Aorta (tissue), 5 donors: ENCODE data around the gene CERKL. TPM values are rescaled to one million over a fixed set of nuclear protein-coding genes. Genes with fewer than 3 reads are reported as not detected.

Experiments used
- ATAC-seq: fragments of 200-7000 bp; cut with Tn5 transposase; one replicate; pipeline ENCODE4 v1.9.1; 2022; ENCODE audit warnings: moderate library complexity; ENCODE audit not compliant: low FRiP score
- DNase-seq, 2 donors: peaks; one replicate each; pipeline ENCODE4 v3.0.0-alpha.2; 2020
- H3K27ac ChIP-seq, 2 donors: one replicate each; pipeline ENCODE4 v1.5.1; 2013; ENCODE audit warnings: low read length in 2 of 2, mild to moderate bottlenecking in 2 of 2, moderate library complexity in 2 of 2, control low read depth in 1 of 2, inconsistent platforms in 1 of 2, low read depth in 1 of 2
- H3K27me3 ChIP-seq, 2 donors: one replicate each; pipeline ENCODE4 v1.6.1; 2013; ENCODE audit warnings: control low read depth in 1 of 2, low read length in 1 of 2, mild to moderate bottlenecking in 1 of 2, moderate library complexity in 1 of 2; ENCODE audit not compliant: insufficient read depth in 2 of 2, control insufficient read depth in 1 of 2
- H3K36me3 ChIP-seq, 2 donors: one replicate each; pipeline ENCODE4 v1.6.1; 2013; ENCODE audit warnings: control low read depth in 1 of 2, low read length in 1 of 2, mild to moderate bottlenecking in 1 of 2; ENCODE audit not compliant: insufficient read depth in 2 of 2, control insufficient read depth in 1 of 2
- H3K4me1 ChIP-seq, 2 donors: one replicate each; pipeline ENCODE4 v1.6.1; 2013; ENCODE audit warnings: low read length in 2 of 2, control low read depth in 1 of 2, mild to moderate bottlenecking in 1 of 2, moderate library complexity in 1 of 2; ENCODE audit not compliant: insufficient read depth in 2 of 2, control insufficient read depth in 1 of 2
- H3K4me3 ChIP-seq, 2 donors: one replicate each; pipeline ENCODE4 v1.5.1; 2013; ENCODE audit warnings: low read length in 2 of 2, control low read depth in 1 of 2, mild to moderate bottlenecking in 1 of 2
- H3K9me3 ChIP-seq: one replicate; pipeline ENCODE4 v1.6.1; 2013; ENCODE audit warnings: mild to moderate bottlenecking, low read length; ENCODE audit not compliant: control insufficient read depth
- WGBS, 2 donors: extraction: QIAGEN DNeasy Blood & Tissue Kit; methylation state at CpG; one replicate each; pipeline ENCODE4 v1.1.7; 2013; 5-methylcytosine and 5-hydroxymethylcytosine counted together
- intact Hi-C, 2 donors: fragments of 100-400 bp; cut with DNase I; formaldehyde crosslinking; loops; one replicate each; pipeline versions ENCODE4 v1.14.2 to v1.15.0; 2022
- polyA plus RNA-seq, 2 donors: library from polyadenylated mRNA; stranded (reverse); fragments of 200-250 nt; gene quantifications; one replicate each; pipeline ENCODE4 v1.2.3, GENCODE V29; 2013
- total RNA-seq, 2 donors: library from RNA; stranded (reverse); fragmentation: NEBNext Ultra II Directional; extraction: Animal tissue kit (Norgen Biotek cat#: 25700); gene quantifications; one replicate each; pipeline ENCODE4 v1.2.1, GENCODE V29; 2021
- donor health status: healthy with polysubstance abuse.
- donor health status: Bipolar disorder and iron deficiency.
- donor health status: DM: no; HTN: no; CAD: no.
- donor health status: DM: no; HTN: no; CAD: no.
- donor health status: DM: yes; HTN: yes; CAD: no.

Gene CERKL
- total and polyA plus RNA-seq, 4 donors = 0.13 to 0.38 TPM; not detected in 2

DNA sequence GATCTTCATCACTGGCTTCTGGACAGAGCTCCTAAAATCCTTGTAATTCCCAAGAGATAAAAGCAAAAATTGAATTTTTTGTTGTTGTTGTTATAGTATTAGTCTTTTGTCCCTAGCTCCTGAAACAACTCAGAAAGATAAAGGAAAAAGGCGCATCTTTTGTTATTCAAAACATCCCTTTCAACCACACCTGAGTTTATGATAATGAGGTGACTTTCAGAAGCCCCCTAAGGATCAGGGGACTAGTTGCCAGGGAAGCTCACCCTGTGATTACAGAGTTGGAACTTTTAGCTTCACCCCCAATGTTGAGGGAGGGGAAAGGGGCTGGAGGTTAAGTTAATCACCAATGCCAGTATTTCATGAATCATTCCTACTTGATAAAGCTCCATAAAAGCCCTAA lies 10.3 kb upstream of the CERKL start:
- Histone ChIP-seq H3K27me3 (peaks cover 0 to 1% of the 10 kb centered on the region in 2 donors), H3K36me3 (no peaks in the 10 kb centered on the region), H3K4me1 (no peaks in the 10 kb centered on the region), H3K27ac (no peak overlapping the region), H3K9me3 (peaks cover 5% of the 10 kb centered on the region), H3K4me3 (no peak overlapping the region)
- intact Hi-C loops = no loop called here
- ATAC-seq (no peak), DNase-seq (no peak)
- 49 to 73% methylated on average over 1 of the region's 1 CpG for WGBS, 2 donors

DNA sequence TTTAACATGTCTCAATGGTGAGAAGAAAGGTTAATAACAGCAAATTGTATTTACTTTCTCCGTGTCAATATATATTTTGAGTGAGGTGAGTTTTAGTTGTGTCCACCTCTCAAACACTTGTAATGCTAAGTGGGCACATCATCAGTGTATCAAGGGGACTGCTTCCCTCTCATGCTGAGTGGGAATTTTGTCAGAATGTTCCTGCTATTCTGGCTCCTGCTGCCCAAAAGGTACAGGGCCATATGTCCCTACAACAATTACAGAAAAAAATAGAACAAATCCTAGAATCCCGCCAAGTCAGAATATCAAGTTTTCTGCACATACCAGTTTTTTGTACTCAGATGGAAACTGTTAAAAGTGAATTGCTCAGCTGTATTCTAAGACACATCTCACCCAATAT lies 5.4 kb upstream of the CERKL start:
- 87 to 88% methylated on average over 2 of the region's 2 CpGs for WGBS, 2 donors

DNA sequence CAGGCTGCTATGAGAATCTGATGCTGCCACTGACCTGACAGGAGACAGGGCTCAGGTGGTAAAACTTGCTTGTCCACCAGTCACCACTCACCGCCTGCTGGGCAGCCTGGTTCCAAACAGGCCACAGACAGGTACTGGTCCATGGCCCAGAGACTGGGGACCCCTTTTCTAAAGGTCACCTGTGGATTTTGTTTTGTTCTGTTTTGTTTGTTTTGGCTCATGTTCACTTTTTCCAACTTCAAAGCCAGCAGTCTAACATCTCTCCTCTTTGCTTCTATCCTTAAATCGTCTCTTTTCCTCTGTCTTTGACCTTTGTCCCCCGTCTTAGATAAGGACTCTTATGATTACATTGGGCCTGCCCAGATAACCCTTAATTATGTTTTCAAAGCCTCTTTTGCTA lies 3.3 kb upstream of the CERKL start:
- DNase-seq (no peak), ATAC-seq (no peak)
- Histone ChIP-seq H3K27me3 (no peaks in the 10 kb centered on the region), H3K9me3 (no peaks in the 10 kb centered on the region), H3K4me3 (no peak overlapping the region), H3K27ac (no peak overlapping the region), H3K36me3 (no peaks in the 10 kb centered on the region), H3K4me1 (no peaks in the 10 kb centered on the region)
- 65 to 71% methylated on average over 3 of the region's 3 CpGs for WGBS, 2 donors
- intact Hi-C loops = no loop called here

More for the DNA sequence above, 5.4 kb upstream of the CERKL start:
- Histone ChIP-seq H3K36me3 (no peaks in the 10 kb centered on the region), H3K27me3 (peaks cover 0 to 1% of the 10 kb centered on the region in 2 donors), H3K4me1 (no peaks in the 10 kb centered on the region), H3K9me3 (peaks cover 5% of the 10 kb centered on the region), H3K27ac (no peak overlapping the region), H3K4me3 (no peak overlapping the region)
- intact Hi-C loops = no loop called here
- ATAC-seq = no peak
- DNase-seq = no peak

DNA sequence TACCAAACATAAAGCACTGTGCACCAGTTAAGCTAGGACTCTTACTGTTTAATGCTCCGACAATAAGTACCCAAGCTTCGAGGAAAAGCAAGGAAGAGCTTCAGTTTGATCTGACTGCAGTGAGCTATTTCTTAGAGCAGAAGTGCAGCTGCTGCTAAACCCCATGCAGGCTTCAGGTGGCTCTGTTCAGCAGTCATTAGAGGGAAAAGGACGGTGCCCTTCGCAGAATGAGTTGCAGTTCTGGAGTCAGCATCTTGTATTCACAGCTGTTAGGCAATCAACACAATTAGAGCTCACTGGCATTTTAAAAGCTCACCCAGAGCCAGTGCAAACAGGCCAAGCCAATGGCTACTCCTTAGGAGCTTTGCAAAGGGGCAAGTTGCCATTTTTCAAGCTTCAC lies 1.5 kb upstream of the CERKL start:
- no peak for DNase-seq
- 60 to 70% methylated on average over 4 of the region's 4 CpGs for WGBS, 2 donors
- no peak for ATAC-seq
- Histone ChIP-seq H3K4me1 (no peaks in the 10 kb centered on the region), H3K36me3 (no peaks in the 10 kb centered on the region), H3K27me3 (no peaks in the 10 kb centered on the region), H3K9me3 (no peaks in the 10 kb centered on the region), H3K4me3 (no peak overlapping the region), H3K27ac (no peak overlapping the region)
- intact Hi-C loops = no loop called here

DNA sequence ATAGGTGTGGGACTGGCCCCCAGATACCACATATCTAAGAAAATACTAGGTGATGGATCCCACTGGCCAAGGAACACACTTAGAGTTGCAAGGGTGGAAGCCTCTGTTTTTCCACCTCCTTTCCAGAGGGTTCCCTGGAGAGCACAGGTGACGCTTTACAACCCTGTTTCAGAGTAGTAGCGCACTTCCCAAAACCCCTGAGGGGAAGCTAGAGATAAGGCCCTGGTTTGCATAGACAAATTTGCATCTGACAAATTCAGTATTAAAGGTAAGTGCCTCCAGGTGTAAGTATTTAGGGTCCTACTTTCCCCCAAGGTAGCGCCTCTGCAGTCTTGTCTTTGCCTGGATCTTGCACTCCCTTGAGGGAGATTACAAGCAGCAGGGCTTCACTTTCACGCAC lies 474 bp upstream of the CERKL start:
- Histone ChIP-seq H3K4me3 (peak overlapping the region in 1 of 2 donors; percentile 38), H3K27ac (no peak overlapping the region)

DNA sequence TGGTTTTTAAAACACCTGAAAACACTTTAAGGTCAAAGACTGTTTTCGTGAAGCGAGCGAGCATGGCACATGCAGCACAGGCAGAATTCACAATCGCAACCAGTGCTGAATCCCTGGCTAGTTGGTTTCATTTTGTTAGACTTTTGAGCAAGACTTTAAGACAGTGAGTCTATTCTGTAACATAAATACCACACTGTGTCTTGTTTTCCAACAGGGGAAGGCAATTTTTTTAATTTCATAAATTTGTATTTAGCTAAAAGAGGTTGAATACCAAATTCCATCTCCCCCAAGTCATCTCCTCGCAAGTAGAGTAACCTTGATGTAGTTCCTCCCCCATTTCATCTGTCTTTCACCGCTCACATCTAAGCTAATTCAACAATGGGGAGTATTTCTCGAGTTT lies 1.4 kb downstream of the CERKL start:
- H3K4me1 ChIP-seq = no peaks in the 10 kb centered on the region
- no peaks in the 10 kb centered on the region for H3K27me3 ChIP-seq
- H3K27ac ChIP-seq = no peak overlapping the region
- ATAC-seq (no peak), DNase-seq (no peak)
- H3K9me3 ChIP-seq = no peaks in the 10 kb centered on the region
- no peak overlapping the region for H3K4me3 ChIP-seq
- intact Hi-C loops = no loop called here
- WGBS, 2 donors = 29 to 33% methylated on average over 7 of the region's 7 CpGs
- H3K36me3 ChIP-seq = no peaks in the 10 kb centered on the region

More for the DNA sequence above, 474 bp upstream of the CERKL start:
- WGBS, 2 donors = 64 to 69% methylated on average over 4 of the region's 4 CpGs
- ATAC-seq (no peak), DNase-seq (no peak)
- H3K4me1 ChIP-seq = no peaks in the 10 kb centered on the region
- H3K27me3 ChIP-seq = no peaks in the 10 kb centered on the region
- H3K9me3 ChIP-seq = no peaks in the 10 kb centered on the region
- no peaks in the 10 kb centered on the region for H3K36me3 ChIP-seq
- intact Hi-C loops = no loop called here

DNA sequence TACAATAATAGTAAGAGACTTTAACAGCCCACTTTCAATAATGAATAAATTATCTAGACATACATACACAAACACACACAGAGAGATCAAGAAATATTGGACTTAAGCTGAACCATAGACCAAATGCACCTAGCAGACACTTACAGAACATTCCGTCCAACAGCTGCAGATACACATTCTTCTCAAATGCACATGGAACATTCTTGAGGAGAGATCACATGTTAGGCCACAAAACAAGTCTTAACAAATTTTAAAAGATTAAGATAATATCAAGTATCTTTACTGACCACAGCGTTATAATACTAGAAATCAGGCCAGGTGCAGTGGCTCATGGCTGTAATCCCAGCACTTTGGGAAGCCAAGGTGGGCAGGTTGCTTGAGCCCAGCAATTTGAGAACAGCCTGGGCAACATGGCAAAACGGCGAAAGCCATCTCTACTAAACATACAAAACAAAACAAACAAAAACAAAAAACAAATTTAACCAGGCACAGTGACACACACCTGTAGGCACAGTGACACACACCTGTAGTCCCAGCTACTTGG lies 7.4 kb downstream of the CERKL start:
- DNase-seq = no peak
- H3K27ac ChIP-seq = no peak overlapping the region
- 82 to 84% methylated on average over 4 of the region's 4 CpGs for WGBS, 2 donors
- intact Hi-C loops = no loop called here
- no peaks in the 10 kb centered on the region for H3K36me3 ChIP-seq
- H3K9me3 ChIP-seq = no peaks in the 10 kb centered on the region
- ATAC-seq = no peak
- no peaks in the 10 kb centered on the region for H3K27me3 ChIP-seq
- no peaks in the 10 kb centered on the region for H3K4me1 ChIP-seq
- no peak overlapping the region for H3K4me3 ChIP-seq

DNA sequence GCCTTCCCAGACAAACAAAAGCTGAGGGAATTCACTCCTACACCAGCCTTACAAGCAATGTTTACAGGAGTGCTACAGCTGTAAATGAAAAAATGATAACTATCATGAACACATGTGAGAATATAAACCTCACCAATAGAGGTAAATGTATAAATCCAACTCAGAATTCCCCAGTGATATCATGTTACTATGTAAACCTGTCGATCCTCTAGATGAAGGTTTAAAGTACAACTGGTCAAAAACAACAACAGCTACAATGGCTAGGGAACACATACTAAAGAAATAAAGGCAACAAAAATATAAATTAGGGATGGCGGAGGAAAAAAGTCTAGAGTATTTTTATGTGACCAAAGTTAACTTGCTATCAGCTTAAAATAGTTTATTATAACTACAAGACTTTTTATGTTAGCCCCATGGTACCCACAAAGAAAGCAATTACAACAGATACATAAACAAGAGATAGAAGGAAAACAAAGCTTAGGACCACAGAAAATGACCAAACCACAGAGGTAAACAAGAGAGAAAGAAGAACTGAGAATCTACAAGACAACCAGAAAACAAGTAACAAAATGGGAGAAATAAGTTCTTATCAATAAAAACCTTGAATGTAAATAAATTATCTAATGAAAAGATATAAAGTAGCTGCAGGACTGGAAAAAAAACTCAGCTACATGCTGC lies 8.3 kb downstream of the CERKL start:
- Histone ChIP-seq H3K9me3 (no peaks in the 10 kb centered on the region), H3K4me3 (no peak overlapping the region), H3K27me3 (no peaks in the 10 kb centered on the region), H3K4me1 (no peaks in the 10 kb centered on the region), H3K36me3 (no peaks in the 10 kb centered on the region), H3K27ac (no peak overlapping the region)
- no peak for ATAC-seq
- WGBS, 2 donors = 59 to 77% methylated on average over 2 of the region's 2 CpGs
- no peak for DNase-seq
- intact Hi-C loops = no loop called here

DNA sequence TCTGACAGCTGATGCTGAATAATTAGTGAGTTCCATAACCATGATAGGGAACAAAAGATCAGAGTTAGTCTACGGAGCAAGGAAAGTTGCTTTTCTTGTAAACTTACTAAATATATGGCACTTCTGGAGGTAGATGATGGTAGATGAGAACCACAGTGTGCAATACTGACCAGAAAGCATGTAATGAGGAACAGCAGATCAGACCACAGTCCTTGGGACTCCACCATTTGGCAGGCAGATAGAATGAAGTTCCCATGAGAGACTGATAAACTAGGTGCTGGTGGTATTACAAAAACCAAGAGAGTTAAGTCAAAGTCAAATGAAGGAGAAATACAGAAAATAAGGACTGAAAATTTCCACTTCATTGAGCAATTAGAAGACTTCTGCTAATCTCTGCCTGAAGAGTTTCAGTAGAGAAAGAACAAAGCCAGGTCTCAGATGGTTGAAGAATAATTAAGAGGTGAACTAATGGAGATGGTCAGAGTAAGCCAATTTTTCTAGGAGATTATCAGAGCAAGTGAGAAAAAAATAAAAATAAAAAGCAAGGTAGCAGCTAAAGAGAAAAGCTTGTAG lies 10.4 kb downstream of the CERKL start:
- Histone ChIP-seq H3K4me1 (no peaks in the 10 kb centered on the region), H3K36me3 (no peaks in the 10 kb centered on the region), H3K27me3 (no peaks in the 10 kb centered on the region), H3K27ac (no peak overlapping the region), H3K9me3 (no peaks in the 10 kb centered on the region), H3K4me3 (no peak overlapping the region)
- WGBS, 2 donors = 71 to 83% methylated on average over 1 of the region's 1 CpG
- no peak for ATAC-seq
- no peak for DNase-seq
- intact Hi-C loops = no loop called here
